SH-SY5Y (cell line): ENCODE data around the gene GRM5.

Experiments
- GATA2 ChIP-seq: IDR thresholded peaks from 2 replicates; pipeline ENCODE4 v1.6.1; 2011; ENCODE audit warnings: mild to moderate bottlenecking, low read depth, low read length
- GATA3 ChIP-seq: IDR thresholded peaks from 2 replicates; pipeline ENCODE4 v1.6.1; 2011; ENCODE audit warnings: low read depth, mild to moderate bottlenecking, low read length, moderate library complexity

DNA sequence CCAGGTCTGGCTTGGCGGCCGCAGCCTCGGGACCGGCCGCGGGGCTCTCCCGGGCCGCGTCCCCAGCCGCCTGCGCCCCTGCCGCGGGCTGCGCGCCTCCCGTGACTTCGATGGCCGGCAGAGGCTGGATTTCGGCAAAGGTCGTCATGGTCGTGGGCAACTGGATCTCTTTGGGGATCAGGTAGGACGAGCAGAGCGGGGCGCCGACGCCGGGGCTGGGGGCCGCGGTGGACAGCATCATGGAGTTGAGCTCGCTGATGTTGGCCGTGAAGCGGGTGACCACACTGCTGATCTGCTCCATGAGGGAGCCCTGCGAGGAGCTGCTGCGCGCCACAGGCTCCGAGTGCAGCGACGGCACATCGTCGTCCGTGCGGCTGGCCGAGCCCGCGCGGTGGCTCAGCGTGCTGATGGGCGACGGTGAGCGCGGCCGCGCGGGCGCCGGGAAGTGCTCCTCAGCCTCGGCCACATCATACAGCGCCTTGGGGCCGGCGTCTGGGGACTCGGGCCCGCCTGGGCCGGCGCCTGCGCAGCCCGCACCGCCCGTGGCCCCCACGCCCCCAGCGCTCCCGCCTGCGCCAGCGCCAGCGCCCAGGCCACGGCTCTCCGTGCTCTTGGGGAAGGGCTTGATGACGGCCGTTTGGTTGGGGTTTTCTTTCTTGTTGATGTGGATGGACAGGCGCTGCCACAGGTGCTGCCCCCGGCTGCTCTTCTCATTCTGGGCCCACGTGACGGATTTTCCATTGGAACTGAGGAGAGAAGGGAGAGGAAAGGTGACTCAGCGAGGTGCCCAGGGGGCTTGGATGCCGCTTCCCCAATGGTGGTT is 556.8 kb downstream of the GRM5 start:
- TF ChIP-seq GATA3 (no peak), GATA2 (no peak)
